SU-DHL-6 (cell line): ENCODE results near the gene DNAL4.

Experiments used
- H2AFZ ChIP-seq: fragments of 200-600 bp; sonication (generic); 2 replicates; pipeline ENCODE4 v1.6.1; 2014; ENCODE audit warnings: low read depth, mild to moderate bottlenecking, moderate library complexity, mixed read lengths, antibody characterized with exemption, low read length; ENCODE audit not compliant: severe bottlenecking
- H3F3A ChIP-seq: fragments of 200-600 bp; shearing (Covaris generic); 2 replicates; pipeline ENCODE4 v1.6.0; 2016; ENCODE audit warnings: antibody characterized with exemption, mild to moderate bottlenecking; ENCODE audit not compliant: insufficient read depth
- H3K27ac ChIP-seq: fragments of 200-600 bp; sonication (generic); 2 replicates; pipeline ENCODE4 v1.5.1; 2016; ENCODE audit warnings: low read depth, mild to moderate bottlenecking, low read length, moderate library complexity, mixed read lengths
- H3K27me3 ChIP-seq: fragments of 200-600 bp; sonication (generic), shearing (Covaris generic); 2 replicates; pipeline ENCODE4 v1.6.0; 2014; ENCODE audit warnings: mild to moderate bottlenecking, low read length
- H3K36me3 ChIP-seq: fragments of 200-600 bp; sonication (generic); 2 replicates; pipeline ENCODE4 v1.6.1; 2014; ENCODE audit warnings: mild to moderate bottlenecking, low read length, mixed read lengths
- H3K4me2 ChIP-seq: fragments of 300-600, 200-600 bp; shearing (Covaris generic), sonication (generic); 2 replicates; pipeline ENCODE4 v1.6.0; 2014; ENCODE audit warnings: low read length, low read depth, mild to moderate bottlenecking; ENCODE audit not compliant: poor library complexity, severe bottlenecking
- H3K4me3 ChIP-seq: fragments of 200-600 bp; sonication (generic); 2 replicates; pipeline ENCODE4 v1.5.1; 2014; ENCODE audit warnings: antibody characterized with exemption, low read length, mild to moderate bottlenecking, mixed read lengths; ENCODE audit not compliant: insufficient read depth, poor library complexity, severe bottlenecking
- H3K79me2 ChIP-seq: fragments of 200-600 bp; sonication (generic); 2 replicates; pipeline ENCODE4 v1.6.1; 2014; ENCODE audit warnings: mild to moderate bottlenecking, low read length, moderate library complexity; ENCODE audit not compliant: insufficient read depth
- H3K9ac ChIP-seq: fragments of 200-600 bp; sonication (generic); 2 replicates; pipeline ENCODE4 v1.7.0; 2014; ENCODE audit warnings: mild to moderate bottlenecking, low read length
- H3K9me2 ChIP-seq: fragments of 200-600 bp; sonication (generic); replicated peaks from 2 replicates; pipeline ENCODE4 v1.6.1; 2014; ENCODE audit warnings: low read length; ENCODE audit not compliant: insufficient read depth
- H3K9me3 ChIP-seq: fragments of 200-600 bp; sonication (generic); 2 replicates; pipeline ENCODE4 v1.6.1; 2014; ENCODE audit warnings: low read length, mixed read lengths; ENCODE audit not compliant: insufficient read depth
- H4K20me1 ChIP-seq: fragments of 200-600 bp; sonication (generic); 2 replicates; pipeline ENCODE4 v1.6.1; 2014; ENCODE audit warnings: low read depth, mild to moderate bottlenecking, antibody characterized with exemption, low read length, moderate library complexity, mixed read lengths
- CTCF ChIP-seq: fragments of 200-600 bp; sonication (generic); IDR thresholded peaks from one replicate; pipeline ENCODE4 v1.5.1; 2017; ENCODE audit warnings: antibody characterized with exemption, mild to moderate bottlenecking, low read length, moderate library complexity; ENCODE audit not compliant: insufficient read depth, poor library complexity, severe bottlenecking
- EZH2phosphoT487 ChIP-seq: fragments of 200-600 bp; sonication (generic), shearing (Covaris generic); conservative IDR thresholded peaks from 2 replicates; pipeline ENCODE4 v1.6.1; 2018; ENCODE audit warnings: mild to moderate bottlenecking, antibody characterized with exemption, low read length, moderate library complexity, mixed read lengths

The DNAL4 gene

DNA sequence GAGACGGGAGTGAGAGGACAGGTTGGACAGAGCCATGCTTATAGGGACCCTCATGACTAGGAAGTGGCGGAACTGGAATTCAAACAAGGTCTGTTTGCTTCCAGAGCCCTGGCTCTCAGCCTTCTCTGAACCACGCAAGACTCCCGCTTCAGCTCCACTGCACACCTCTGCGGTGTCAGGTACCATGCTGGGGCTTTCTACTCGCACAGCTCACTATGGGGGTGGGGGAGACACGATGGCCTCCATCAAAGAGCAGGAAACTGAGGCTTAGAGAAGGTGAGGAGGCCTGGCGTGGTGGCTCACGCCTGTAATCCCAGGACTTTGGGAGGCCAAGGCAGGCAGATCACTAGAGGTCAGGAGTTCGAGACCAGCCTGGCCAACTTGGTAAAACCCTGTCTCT is 52.4 kb downstream of the DNAL4 start:
- TF ChIP-seq EZH2phosphoT487 (no peak), CTCF (no peak)
- Histone ChIP-seq H3K9me2 (no peaks in the 10 kb centered on the region), H4K20me1 (no peaks in the 10 kb centered on the region), H3K27ac (no peak overlapping the region), H3K79me2 (no peaks in the 10 kb centered on the region), H3K4me2 (no peak overlapping the region), H2AFZ (no peak overlapping the region), H3K27me3 (no peaks in the 10 kb centered on the region), H3K9me3 (no peaks in the 10 kb centered on the region), H3K36me3 (no peaks in the 10 kb centered on the region; the same call in 1 of the 2 replicates), H3K4me3 (no peak overlapping the region), H3F3A (no peaks in the 10 kb centered on the region), H3K9ac (no peak overlapping the region)

DNA sequence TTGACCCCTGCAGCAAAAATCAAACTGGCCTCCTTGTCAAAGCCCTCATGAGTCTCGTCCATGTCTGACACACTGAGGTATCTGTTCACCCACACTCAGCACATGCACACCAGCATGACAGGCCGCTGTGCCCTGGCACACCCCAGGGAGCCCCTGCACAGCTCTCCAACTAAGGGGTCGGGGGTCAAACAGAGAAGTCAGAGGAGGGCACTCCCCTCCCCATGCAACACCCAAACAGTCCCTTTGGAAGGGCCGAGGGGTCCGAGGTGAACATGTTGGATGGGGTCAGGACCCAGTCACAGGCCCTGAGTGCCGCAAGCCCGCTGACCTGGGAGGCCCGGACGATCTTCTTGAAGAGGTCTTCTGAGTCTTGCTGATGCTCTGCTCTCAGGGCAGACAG is 52.8 kb downstream of the DNAL4 start:
- Histone ChIP-seq H3K79me2 (no peaks in the 10 kb centered on the region), H3K27ac (no peak overlapping the region), H3K9me3 (no peaks in the 10 kb centered on the region), H3F3A (no peaks in the 10 kb centered on the region), H2AFZ (no peak overlapping the region), H3K4me2 (no peak overlapping the region), H3K9ac (no peak overlapping the region), H3K36me3 (no peaks in the 10 kb centered on the region; the same call in 1 of the 2 replicates), H4K20me1 (no peaks in the 10 kb centered on the region), H3K4me3 (no peak overlapping the region), H3K9me2 (no peaks in the 10 kb centered on the region), H3K27me3 (no peaks in the 10 kb centered on the region)
- no peak for TF ChIP-seq CTCF
- no peak for TF ChIP-seq EZH2phosphoT487

GRCh38 chr22:38740754-38741153 is 53.2 kb downstream of the DNAL4 start:
- Histone ChIP-seq H4K20me1 (no peaks in the 10 kb centered on the region), H3K36me3 (no peaks in the 10 kb centered on the region; the same call in 1 of the 2 replicates), H3K9me2 (no peaks in the 10 kb centered on the region), H3K27ac (no peak overlapping the region), H2AFZ (no peak overlapping the region), H3K9me3 (no peaks in the 10 kb centered on the region), H3F3A (no peaks in the 10 kb centered on the region), H3K79me2 (no peaks in the 10 kb centered on the region), H3K27me3 (no peaks in the 10 kb centered on the region), H3K4me2 (no peak overlapping the region), H3K4me3 (no peak overlapping the region), H3K9ac (no peak overlapping the region)
- no peak for TF ChIP-seq CTCF
- no peak for TF ChIP-seq EZH2phosphoT487
